Kasumi-1 (cell line): ENCODE measurements around the gene RBM38.

Source experiments
- DNase-seq, 2 experiments: peaks; one replicate each; lab custom pipeline; 2025; lab: John Stamatoyannopoulos, UW

RBM38 gene

GRCh38 chr20:57404006-57404405 lies 12.8 kb downstream of the RBM38 start:
- DNase-seq, result no peak

GRCh38 chr20:57404419-57405072 lies 13.3 kb downstream of the RBM38 start:
- no peak for DNase-seq

GRCh38 chr20:57405236-57406016 lies 14.2 kb downstream of the RBM38 start:
- DNase-seq, result no peak

GRCh38 chr20:57407541-57407956 lies 16.4 kb downstream of the RBM38 start:
- no peak for DNase-seq

GRCh38 chr20:57408131-57408530 lies 16.9 kb downstream of the RBM38 start:
- no peak for DNase-seq

- DNase-seq, result no peak
These were observed 17.5 kb downstream of the RBM38 start for GRCh38 chr20:57408536-57409233.

- no peak for DNase-seq
These were observed 18.1 kb downstream of the RBM38 start for GRCh38 chr20:57409316-57409671.

GRCh38 chr20:57409672-57410397 lies 18.6 kb downstream of the RBM38 start:
- DNase-seq, result no peak

GRCh38 chr20:57410398-57410920 lies 19.3 kb downstream of the RBM38 start:
- DNase-seq, result no peak

GRCh38 chr20:57410924-57411323 lies 19.7 kb downstream of the RBM38 start:
- DNase-seq, result no peak

- DNase-seq, result no peak
These were observed 20.4 kb downstream of the RBM38 start for GRCh38 chr20:57411406-57412283.

- no peak for DNase-seq
These were observed 21.3 kb downstream of the RBM38 start for GRCh38 chr20:57412347-57413029.

- no peak for DNase-seq
These were observed 22.8 kb downstream of the RBM38 start for GRCh38 chr20:57413986-57414385.

GRCh38 chr20:57414867-57415592 lies 23.8 kb downstream of the RBM38 start:
- DNase-seq, result no peak

- DNase-seq, result no peak
These were observed 24.6 kb downstream of the RBM38 start for GRCh38 chr20:57415771-57416170.

GRCh38 chr20:57416296-57417022 lies 25.3 kb downstream of the RBM38 start:
- DNase-seq, result no peak

GRCh38 chr20:57417051-57417689 lies 26.0 kb downstream of the RBM38 start:
- DNase-seq, result no peak
